Sigmoid colon (tissue), 7 donors: ENCODE measurements around the gene B2M. TPM values are rescaled to one million over a fixed set of nuclear protein-coding genes. Genes with fewer than 3 reads are reported as not detected.
A peak's percentile ranks its signal among the peaks of the same experiment; 100 is the strongest.

ENCODE experiments used
- DNase-seq: peaks from one replicate; pipeline ENCODE4 v3.0.0-alpha.2; 2019
- H3K27ac ChIP-seq, 4 donors: fragments of 200-600 bp; sonication (generic); one replicate each; pipeline ENCODE4 v1.5.1; 2016 to 2019; ENCODE audit warnings: mild to moderate bottlenecking in 1 of 4
- H3K27me3 ChIP-seq, 3 donors: fragments of 200-600 bp; sonication (generic); one replicate each; pipeline ENCODE4 v1.5.1; 2019; ENCODE audit warnings: mild to moderate bottlenecking in 1 of 3
- H3K36me3 ChIP-seq, 4 donors: fragments of 200-600 bp; sonication (generic); one replicate each; pipeline ENCODE4 v1.5.1; 2016 to 2019
- H3K4me1 ChIP-seq, 4 donors: fragments of 200-600 bp; sonication (generic); one replicate each; pipeline ENCODE4 v1.5.1; 2017 to 2019
- H3K4me3 ChIP-seq, 4 donors: fragments of 200-600 bp; sonication (generic); one replicate each; pipeline ENCODE4 v1.5.1; 2017 to 2019; ENCODE audit warnings: mild to moderate bottlenecking in 2 of 4, moderate library complexity in 1 of 4
- H3K9me3 ChIP-seq, 4 donors: fragments of 200-600 bp in 3 of 4; sonication (generic) in 3 of 4; one replicate each; pipeline versions ENCODE4 v1.5.1 to v1.6.1; 2013 to 2019
- CTCF ChIP-seq, 4 experiments: fragments of 450-650 bp in 3 of 4; fragments of 200-600 bp in 1 of 4; IDR thresholded peaks; one replicate each; pipeline ENCODE4 v1.5.1; 2016 to 2019; ENCODE audit warnings: antibody characterized with exemption in 4 of 4, mild to moderate bottlenecking in 3 of 4, moderate library complexity in 2 of 4
- EP300 ChIP-seq, 4 donors: sonication (generic); formaldehyde crosslinking; IDR thresholded peaks; one replicate each; pipeline ENCODE4 v1.6.1; 2017; ENCODE audit warnings: antibody characterized with exemption in 4 of 4
- POLR2A ChIP-seq, 2 donors: fragments of 450-650 bp; IDR thresholded peaks; one replicate each; pipeline ENCODE4 v1.6.1; 2016; ENCODE audit warnings: antibody characterized with exemption in 2 of 2, mild to moderate bottlenecking in 2 of 2, moderate library complexity in 2 of 2
- POLR2AphosphoS5 ChIP-seq, 4 donors: sonication (generic); formaldehyde crosslinking; IDR thresholded peaks; one replicate each; pipeline ENCODE4 v1.6.1; 2017; ENCODE audit warnings: antibody characterized with exemption in 4 of 4
- WGBS, 2 donors: extraction: QIAGEN DNeasy Blood & Tissue Kit; methylation state at CpG; one replicate each; pipeline ENCODE4 v1.1.7; 2013; 5-methylcytosine and 5-hydroxymethylcytosine counted together
- intact Hi-C: fragments of 100-400 bp; cut with DNase I; formaldehyde crosslinking; loops from one replicate; pipeline ENCODE4 v1.15.1; 2023
- polyA plus RNA-seq, 3 donors: library from polyadenylated mRNA; stranded (reverse); fragments of 200-250 nt; gene quantifications; one replicate each; pipeline ENCODE4 v1.2.3, GENCODE V29; 2013
- total RNA-seq, 4 donors: library from RNA; depleted of rRNA; stranded (reverse); fragments of >200 nt; gene quantifications; one replicate each; pipeline ENCODE4 v1.1.0, GENCODE V29; 2016
- donor health status: healthy with polysubstance abuse.
- donor health status: Bipolar disorder and iron deficiency.
- donor health status: healthy.

B2M gene
- total and polyA plus RNA-seq, 7 donors = 1,906 to 8,584 (median 2,799) TPM

- H3K36me3 ChIP-seq = peaks cover 13 to 19% (median 17%) of the 10 kb centered on the region in 4 donors
- WGBS, 2 donors = 0% methylated on average over 46 of the region's 46 CpGs
- H3K9me3 ChIP-seq = no peaks in the 10 kb centered on the region
- H3K27me3 ChIP-seq = no peaks in the 10 kb centered on the region
- peak; percentile 80 for DNase-seq
- intact Hi-C loops = loop anchor here (1.0 to 10.0 kb wide), 4 partner anchors 17 to 665 kb away; partner anchors contain the start of genes GATM, SHF and SPG11
- H3K27ac ChIP-seq = peak overlapping the region; percentile 96 to 99 (median 98)
- TF ChIP-seq CTCF (IDR thresholded peaks at IDR 0.05) (no peak), POLR2A (IDR thresholded peaks at IDR 0.05) (no peak), EP300 (IDR thresholded peaks at IDR 0.05) (no peak), POLR2AphosphoS5 (IDR thresholded peaks at IDR 0.05) (no peak)
- peaks cover 0 to 42% (median 24%) of the 10 kb centered on the region in 4 donors for H3K4me1 ChIP-seq
- H3K4me3 ChIP-seq = peak overlapping the region; percentile 72 to 91 (median 84)
Measured at GRCh38 chr15:44711743-44712345, 527 bp downstream of the B2M start.

GRCh38 chr15:44712346-44713005, 1.2 kb downstream of the B2M start:
- no peaks in the 10 kb centered on the region for H3K9me3 ChIP-seq
- no peaks in the 10 kb centered on the region for H3K27me3 ChIP-seq
- no peak for TF ChIP-seq CTCF (IDR thresholded peaks at IDR 0.05)
- peak; percentile 38 to 61 for TF ChIP-seq POLR2A (IDR thresholded peaks at IDR 0.05)
- peak; percentile 60 to 95 (median 84) for TF ChIP-seq POLR2AphosphoS5 (IDR thresholded peaks at IDR 0.05)
- TF ChIP-seq EP300 (IDR thresholded peaks at IDR 0.05) = no peak
- DNase-seq = peak; percentile 88
- H3K36me3 ChIP-seq = peaks cover 15 to 26% (median 23%) of the 10 kb centered on the region in 4 donors
- peak overlapping the region; percentile 72 to 91 (median 84) for H3K4me3 ChIP-seq
- 1 to 2% methylated on average over 24 of the region's 24 CpGs for WGBS, 2 donors
- intact Hi-C loops = loop anchor here (2.0 to 10.0 kb wide), 3 partner anchors 16 to 665 kb away; partner anchors contain the start of genes GATM and SHF
- peak overlapping the region; percentile 96 to 99 (median 98) for H3K27ac ChIP-seq
- peaks cover 0 to 42% (median 24%) of the 10 kb centered on the region in 4 donors for H3K4me1 ChIP-seq

- no peaks in the 10 kb centered on the region for H3K27me3 ChIP-seq
- no peak for DNase-seq
- 36 to 45% methylated on average over 5 of the region's 5 CpGs for WGBS, 2 donors
- intact Hi-C loops = loop anchor here (2.0 to 10.0 kb wide), 3 partner anchors 16 to 664 kb away; partner anchors contain the start of genes GATM and SHF
- peaks cover 0 to 42% (median 24%) of the 10 kb centered on the region in 4 donors for H3K4me1 ChIP-seq
- H3K4me3 ChIP-seq = peak overlapping the region; percentile 72 to 91 (median 84)
- no peaks in the 10 kb centered on the region for H3K9me3 ChIP-seq
- peak overlapping the region; percentile 96 to 99 (median 98) for H3K27ac ChIP-seq
- TF ChIP-seq EP300 (IDR thresholded peaks at IDR 0.05) (no peak), CTCF (IDR thresholded peaks at IDR 0.05) (peak in 1 of 4 experiments; percentile 9), POLR2A (IDR thresholded peaks at IDR 0.05) (no peak)
- peaks cover 15 to 34% (median 31%) of the 10 kb centered on the region in 4 donors for H3K36me3 ChIP-seq
Measured at GRCh38 chr15:44713006-44713966, 2.0 kb downstream of the B2M start.

- peak overlapping the region in 2 of 4 donors; percentile 96 to 99 for H3K27ac ChIP-seq
- H3K27me3 ChIP-seq = no peaks in the 10 kb centered on the region
- 57 to 76% methylated on average over 6 of the region's 6 CpGs for WGBS, 2 donors
- intact Hi-C loops = loop anchor here (10.0 kb wide), 1 partner anchor 470 kb away; the partner anchor contains the start of gene SHF
- H3K4me3 ChIP-seq = no peak overlapping the region
- no peaks in the 10 kb centered on the region for H3K9me3 ChIP-seq
- H3K4me1 ChIP-seq = peaks cover 0 to 37% (median 24%) of the 10 kb centered on the region in 4 donors
- no peak for DNase-seq
- TF ChIP-seq CTCF (IDR thresholded peaks at IDR 0.05) (no peak), POLR2AphosphoS5 (IDR thresholded peaks at IDR 0.05) (no peak), EP300 (IDR thresholded peaks at IDR 0.05) (no peak), POLR2A (IDR thresholded peaks at IDR 0.05) (no peak)
- H3K36me3 ChIP-seq = peaks cover 15 to 46% (median 40%) of the 10 kb centered on the region in 4 donors
Measured at GRCh38 chr15:44715142-44715796, 4.0 kb downstream of the B2M start.
